Endothelial cell of umbilical vein (primary cell): ENCODE data around the gene OTUD3. TPM values are rescaled to one million over a fixed set of nuclear protein-coding genes. Genes with fewer than 3 reads are reported as not detected.

ENCODE experiments used
- BruUV-seq: library from RNA; stranded (reverse); fragments of 400-500 nt; replicated peaks from 2 replicates; lab custom pipeline; 2021; lab: Mats Ljungman, UMichigan
- CTCF ChIA-PET: fragments of 300-600, 350-600 bp; sonication (Branson Sonifier 250); formaldehyde crosslinking; loops from one replicate; lab custom pipeline; 2021; ENCODE audit warnings: antibody characterized with exemption, inconsistent platforms; lab: Charles Lee
- POLR2A ChIA-PET: fragments of 300-600, 350-600 bp; sonication (Branson Sonifier 250); formaldehyde crosslinking; loops from one replicate; lab custom pipeline; 2021; ENCODE audit warnings: antibody characterized with exemption, inconsistent platforms; lab: Charles Lee
- DNase-seq: peaks from one replicate; pipeline ENCODE4 v3.0.0-alpha.2; 2011; ENCODE audit warnings: low read depth, low spot score
- FAIRE-seq: peaks from 2 replicates; lab custom pipeline; 2011; peaks lifted over from hg19 to GRCh38; lab: Jason Lieb, UNC
- H2AFZ ChIP-seq: 2 replicates; pipeline ENCODE4 v1.6.0; 2012; ENCODE audit warnings: low read depth, low read length, control low read depth, inconsistent platforms
- H3K27ac ChIP-seq: 2 replicates; pipeline ENCODE4 v1.5.1; 2011; ENCODE audit warnings: low read depth, mild to moderate bottlenecking, control low read depth, low read length, moderate library complexity; ENCODE audit not compliant: insufficient read depth
- H3K27me3 ChIP-seq, 2 experiments: 2 replicates each; pipeline versions ENCODE4 v1.6.0 to v1.6.1; 2011; ENCODE audit warnings: low read length in 2 of 2, mixed read lengths in 1 of 2; ENCODE audit not compliant: control insufficient read depth in 2 of 2, insufficient read depth in 2 of 2
- H3K36me3 ChIP-seq, 2 experiments: 2 replicates in 1 of 2; 3 replicates in 1 of 2; pipeline ENCODE4 v1.5.1; 2011; ENCODE audit warnings: low read length in 2 of 2, mild to moderate bottlenecking in 1 of 2, moderate library complexity in 1 of 2; ENCODE audit not compliant: control insufficient read depth in 2 of 2, insufficient read depth in 2 of 2; ENCODE audit errors: extremely low read depth in 1 of 2
- H3K4me1 ChIP-seq: 3 replicates; pipeline ENCODE4 v1.5.1; 2011; ENCODE audit warnings: mild to moderate bottlenecking, low read length; ENCODE audit not compliant: control insufficient read depth, insufficient read depth; ENCODE audit errors: extremely low read depth
- H3K4me2 ChIP-seq: 2 replicates; pipeline ENCODE4 v1.6.1; 2011; ENCODE audit warnings: low read length, control low read depth, mixed read lengths; ENCODE audit not compliant: insufficient read depth
- H3K4me3 ChIP-seq, 3 experiments: fragments of 200-600 bp in 1 of 3; sonication (generic), shearing (Covaris generic) in 1 of 3; replicated peaks in 1 of 3; 2 replicates each; pipeline ENCODE4 v1.5.1; 2011 to 2016; ENCODE audit warnings: control low read depth in 3 of 3, low read length in 3 of 3, mild to moderate bottlenecking in 2 of 3, inconsistent platforms in 1 of 3, low read depth in 1 of 3, moderate library complexity in 1 of 3; ENCODE audit not compliant: insufficient read depth in 1 of 3
- H3K79me2 ChIP-seq: 2 replicates; pipeline ENCODE4 v1.6.0; 2012; ENCODE audit warnings: low read length, inconsistent platforms; ENCODE audit not compliant: control insufficient read depth, insufficient read depth
- H3K9ac ChIP-seq: replicated peaks from 2 replicates; pipeline ENCODE3; 2011; ENCODE audit warnings: low read length, control low read depth; ENCODE audit not compliant: insufficient read depth; ENCODE audit errors: extremely low read depth
- H3K9me1 ChIP-seq: replicated peaks from 3 replicates; pipeline ENCODE4 v1.6.0; 2011; ENCODE audit warnings: mild to moderate bottlenecking, low read length; ENCODE audit not compliant: control insufficient read depth, insufficient read depth; ENCODE audit errors: extremely low read depth
- H3K9me3 ChIP-seq: replicated peaks from 2 replicates; pipeline ENCODE4 v1.5.1; 2012; ENCODE audit warnings: low read length, inconsistent platforms; ENCODE audit not compliant: control insufficient read depth, insufficient read depth
- H4K20me1 ChIP-seq: replicated peaks from 2 replicates; pipeline ENCODE3; 2011; ENCODE audit warnings: mild to moderate bottlenecking, low read length; ENCODE audit not compliant: control insufficient read depth, insufficient read depth; ENCODE audit errors: extremely low read depth
- CTCF ChIP-seq, 2 donors: IDR thresholded peaks; 1 replicate in 1 of 2; 2 replicates in 1 of 2; pipeline ENCODE4 v1.5.1; 2011; ENCODE audit warnings: low read length in 2 of 2, mild to moderate bottlenecking in 2 of 2, moderate library complexity in 2 of 2, control low read depth in 1 of 2, inconsistent platforms in 1 of 2, low read depth in 1 of 2; ENCODE audit not compliant: insufficient read depth in 1 of 2; ENCODE audit errors: extremely low read depth in 1 of 2
- EZH2 ChIP-seq: IDR thresholded peaks from 2 replicates; pipeline ENCODE4 v1.6.1; 2012; ENCODE audit warnings: borderline replicate concordance, low read depth, mild to moderate bottlenecking, moderate library complexity, low read length, inconsistent platforms; ENCODE audit not compliant: severe bottlenecking
- FOS ChIP-seq: IDR thresholded peaks from 2 replicates; pipeline ENCODE4 v1.6.1; 2011; ENCODE audit warnings: mild to moderate bottlenecking, low read length, moderate library complexity, borderline replicate concordance; ENCODE audit not compliant: insufficient read depth
- GATA2 ChIP-seq: IDR thresholded peaks from 2 replicates; pipeline ENCODE4 v1.7.0; 2011; ENCODE audit warnings: low read depth, mild to moderate bottlenecking, moderate library complexity, mixed read lengths, low read length; ENCODE audit not compliant: insufficient read length, insufficient read depth
- JUN ChIP-seq: IDR thresholded peaks from 2 replicates; pipeline ENCODE4 v1.6.1; 2011; ENCODE audit warnings: borderline replicate concordance, low read depth; ENCODE audit not compliant: insufficient read length, insufficient read depth
- MAX ChIP-seq: IDR thresholded peaks from 2 replicates; pipeline ENCODE4 v1.6.1; 2011; ENCODE audit not compliant: insufficient read depth, insufficient read length
- MYC ChIP-seq: IDR thresholded peaks from one replicate; pipeline ENCODE4 v1.6.1; 2011; ENCODE audit warnings: mild to moderate bottlenecking, low read depth, low read length
- POLR2A ChIP-seq: IDR thresholded peaks from 2 replicates; pipeline ENCODE4 v1.6.1; 2012; ENCODE audit warnings: low read depth, mild to moderate bottlenecking, control low read depth, low read length
- POLR2AphosphoS5 ChIP-seq: IDR thresholded peaks from 2 replicates; pipeline ENCODE4 v1.6.1; 2012; ENCODE audit warnings: low read depth, mild to moderate bottlenecking, control low read depth, low read length, moderate library complexity; ENCODE audit not compliant: insufficient read depth
- dilution Hi-C: fragments of 300-500 bp; cut with MboI; formaldehyde crosslinking; loops from one replicate; pipeline ENCODE4 v1.15.0; 2019; ENCODE audit warnings: low sequenced_read_pairs; ENCODE audit not compliant: extremely low pct_ligation_motif_present
- intact Hi-C: fragments of 100-400 bp; cut with micrococcal nuclease; formaldehyde crosslinking; loops from one replicate; pipeline ENCODE4 v1.10.0; 2022
- polyA plus RNA-seq, 4 experiments: library from polyadenylated mRNA; depleted of rRNA in 3 of 4; stranded (reverse) in 3 of 4; unstranded in 1 of 4; fragments of >200 nt; gene quantifications; 2 replicates each; pipeline versions ENCODE4 v1.2.1 to v1.2.3, GENCODE V29; 2011 to 2012; ENCODE audit warnings: missing spikeins in 1 of 4
- total RNA-seq: library from RNA; stranded (reverse); gene quantifications from 2 replicates; pipeline ENCODE4 v1.2.3, GENCODE V29; 2021

The OTUD3 gene
- total and polyA plus RNA-seq, 2 donors (not counting 3 experiments of a cell fraction or from before 2014, with no cell fraction given), result 3.1 to 10.6 TPM

- TF ChIP-seq MYC, result no peak
- TF ChIP-seq JUN, result no peak
- TF ChIP-seq GATA2, result no peak
- TF ChIP-seq FOS, result no peak
- no peak for TF ChIP-seq POLR2A
- FAIRE-seq, result no peak
- intact Hi-C loops, result no loop called here
These were observed 19.3 kb upstream of the OTUD3 start for GRCh38 chr1:19862944-19863343.

GRCh38 chr1:19864570-19865160 is 17.5 kb upstream of the OTUD3 start:
- H3K36me3 ChIP-seq, result no peaks in the 10 kb centered on the region
- no peak overlapping the region for H2AFZ ChIP-seq
- DNase-seq (no peak), FAIRE-seq (no peak)
- POLR2A ChIA-PET, result no interaction called here
- H3K27ac ChIP-seq, result no peak overlapping the region
- H3K9me3 ChIP-seq, result no peaks in the 10 kb centered on the region
- intact Hi-C loops, result no loop called here
- H3K9ac ChIP-seq, result no peak overlapping the region
- H3K4me1 ChIP-seq, result no peaks in the 10 kb centered on the region
- H3K9me1 ChIP-seq, result no peaks in the 10 kb centered on the region
- no peak overlapping the region for H3K4me3 ChIP-seq
- no peaks in the 10 kb centered on the region for H4K20me1 ChIP-seq
- CTCF ChIA-PET, result no interaction called here
- BruUV-seq, result no TSS peak
- no peak for TF ChIP-seq MAX
- no peak for TF ChIP-seq FOS
- TF ChIP-seq MYC, result no peak
- no peak for TF ChIP-seq EZH2
- no peak for TF ChIP-seq POLR2A
- no peak for TF ChIP-seq JUN
- TF ChIP-seq GATA2, result no peak
- no peak for TF ChIP-seq POLR2AphosphoS5
- TF ChIP-seq CTCF (IDR thresholded peaks at IDR 0.05; ENCODE audit: extremely low read depth in 1 of 2, insufficient read depth in 1 of 2, low read depth in 1 of 2, low read length in 2 of 2), result no peak
- dilution Hi-C loops, result no loop called here
- H3K4me2 ChIP-seq, result no peak overlapping the region
- peaks cover 8 to 15% of the 10 kb centered on the region in 2 experiments for H3K27me3 ChIP-seq
- no peaks in the 10 kb centered on the region for H3K79me2 ChIP-seq

More at GRCh38 chr1:19862944-19863343, 19.3 kb upstream of the OTUD3 start:
- Histone ChIP-seq H3K79me2 (no peaks in the 10 kb centered on the region), H3K27ac (no peak overlapping the region), H3K4me3 (no peak overlapping the region), H3K9me3 (no peaks in the 10 kb centered on the region), H3K36me3 (no peaks in the 10 kb centered on the region), H4K20me1 (no peaks in the 10 kb centered on the region), H3K4me2 (no peak overlapping the region), H3K9me1 (no peaks in the 10 kb centered on the region), H2AFZ (no peak overlapping the region), H3K4me1 (no peaks in the 10 kb centered on the region), H3K27me3 (peaks cover 10 to 12% of the 10 kb centered on the region in 2 experiments), H3K9ac (no peak overlapping the region)
- no peak for DNase-seq
- no TSS peak for BruUV-seq
- CTCF ChIA-PET, result interaction anchor here (1.2 kb wide), 2 partner anchors 9 to 20 kb away, joined by 3 read pairs; partner anchors contain the start of gene OTUD3
- dilution Hi-C loops, result no loop called here
- POLR2A ChIA-PET, result no interaction called here
